A673 (cell line): ENCODE measurements around the gene SYT7.

Experiments used
- CTCF ChIP-seq: fragments of 300-800, 200-600 bp; sonication (generic); conservative IDR thresholded peaks from 2 replicates; pipeline ENCODE4 v1.5.1; 2017; ENCODE audit warnings: low read depth, mild to moderate bottlenecking, antibody characterized with exemption, low read length, moderate library complexity, mixed read lengths
- EZH2 ChIP-seq: fragments of 200-600 bp; sonication (generic); IDR thresholded peaks from 2 replicates; pipeline ENCODE4 v1.6.1; 2017; ENCODE audit warnings: borderline replicate concordance, low read depth, mild to moderate bottlenecking, mixed read lengths, antibody characterized with exemption, low read length; ENCODE audit not compliant: poor library complexity, severe bottlenecking

DNA sequence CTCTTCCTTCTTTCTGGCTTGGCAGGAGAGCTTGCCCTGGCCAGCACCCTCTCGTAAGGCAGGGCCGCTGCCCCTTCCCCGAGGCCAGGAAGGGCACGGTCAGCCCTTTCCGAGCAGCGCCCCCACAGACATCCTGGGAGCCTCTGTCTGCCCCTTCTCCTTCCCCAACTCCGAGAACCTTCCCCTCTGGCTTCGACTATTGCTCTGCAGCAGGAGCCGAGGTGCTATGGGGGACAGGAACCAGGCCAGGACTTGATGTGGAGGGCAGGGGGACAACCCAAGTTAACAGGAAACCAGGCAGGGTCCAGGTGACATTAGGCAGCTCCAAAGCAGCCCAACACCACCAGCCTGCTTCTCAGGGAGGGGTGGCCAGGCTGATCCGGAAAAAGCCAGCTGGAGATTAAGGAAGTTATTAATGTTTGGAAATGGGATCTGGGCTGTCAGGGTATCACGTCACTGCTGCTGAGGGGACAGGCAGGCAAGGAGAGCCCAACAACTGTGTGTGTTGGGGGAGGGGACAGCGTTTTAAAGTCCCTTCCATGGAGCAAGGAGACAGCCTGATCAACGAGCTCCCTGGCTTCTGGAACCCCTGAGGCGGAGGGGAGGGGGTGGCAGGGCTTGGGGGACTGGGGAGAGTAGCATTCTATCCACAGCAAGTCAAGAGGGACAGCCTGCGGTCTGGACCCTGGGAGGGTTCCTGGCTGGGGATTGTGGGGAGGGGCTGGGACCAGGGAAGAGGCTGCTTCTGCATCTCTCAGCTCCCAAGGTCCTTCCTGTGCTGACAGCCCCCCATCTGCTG, 27.3 kb downstream of the SYT7 start:
- TF ChIP-seq CTCF (no peak), EZH2 (no peak)
